Vagina (tissue), 2 donors: ENCODE data around the gene KRT6C.
"Not testable (repeated sequence)": the region's sequence is repeated elsewhere in the genome, so short reads cannot be mapped to it uniquely, and the experiment has no call there.

ENCODE experiments used
- CTCF ChIP-seq, 3 experiments: fragments of 450-650 bp in 2 of 3; fragments of 200-600 bp in 1 of 3; sonication (generic) in 1 of 3; IDR thresholded peaks; one replicate each; pipeline ENCODE4 v1.5.1; 2017 to 2019; ENCODE audit warnings: antibody characterized with exemption in 3 of 3, mild to moderate bottlenecking in 2 of 3, moderate library complexity in 2 of 3
- POLR2A ChIP-seq, 2 donors: fragments of 450-650 bp; IDR thresholded peaks; one replicate each; pipeline ENCODE4 v1.6.1; 2017; ENCODE audit warnings: antibody characterized with exemption in 2 of 2, mild to moderate bottlenecking in 2 of 2, moderate library complexity in 2 of 2
- POLR2AphosphoS5 ChIP-seq, 2 donors: sonication (generic); formaldehyde crosslinking; IDR thresholded peaks; one replicate each; pipeline ENCODE4 v1.9.0; 2017; ENCODE audit warnings: antibody characterized with exemption in 2 of 2, mild to moderate bottlenecking in 2 of 2, low read depth in 1 of 2; ENCODE audit not compliant: insufficient read depth in 1 of 2

- TF ChIP-seq CTCF (IDR thresholded peaks at IDR 0.05); POLR2A (IDR thresholded peaks at IDR 0.05); POLR2AphosphoS5 (IDR thresholded peaks at IDR 0.05; ENCODE audit: insufficient read depth in 1 of 2, low read depth in 1 of 2): not testable (repeated sequence)
These were observed 14.3 kb upstream of the KRT6C start for GRCh38 chr12:52487744-52488443.
